Smooth muscle cell of the coronary artery (primary cell): ENCODE results near the gene OR2M2. TPM values are rescaled to one million over a fixed set of nuclear protein-coding genes. Genes with fewer than 3 reads are reported as not detected.

Source experiments
- total RNA-seq: library from RNA; depleted of rRNA; stranded (reverse); fragments of >200 nt; gene quantifications from 2 replicates; pipeline ENCODE4 v1.2.3, GENCODE V29; 2014; ENCODE audit warnings: low replicate concordance

The OR2M2 gene, protein sequence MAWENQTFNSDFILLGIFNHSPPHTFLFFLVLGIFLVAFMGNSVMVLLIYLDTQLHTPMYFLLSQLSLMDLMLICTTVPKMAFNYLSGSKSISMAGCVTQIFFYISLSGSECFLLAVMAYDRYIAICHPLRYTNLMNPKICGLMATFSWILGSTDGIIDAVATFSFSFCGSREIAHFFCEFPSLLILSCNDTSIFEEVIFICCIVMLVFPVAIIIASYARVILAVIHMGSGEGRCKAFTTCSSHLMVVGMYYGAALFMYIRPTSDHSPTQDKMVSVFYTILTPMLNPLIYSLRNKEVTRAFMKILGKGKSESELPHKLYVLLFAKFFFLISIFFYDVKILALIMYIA
- total RNA-seq = not detected in 2 replicates

GRCh38 chr1:248174521-248174920 is at the start of gene OR2M2:
OR2M2 (plus strand) TSS chr1:248174821; CDS start chr1:248179986, 5,165 bp downstream.

GRCh38 chr1:248144513-248145198 is 30.0 kb upstream of the OR2M2 start, which contains the start of gene OR2M5:
OR2M5 (plus strand) TSS chr1:248145148; CDS start chr1:248145148, 0 bp downstream.

GRCh38 chr1:248196965-248197364 is 22.3 kb downstream of the OR2M2 start, which contains the start of gene OR2M3:
OR2M3 (plus strand) TSS chr1:248197265; CDS start chr1:248203068, 5,803 bp downstream.

Other genes with a start within 250 kb of the OR2M2 start
- not detected in 2 replicates for gene OR2AJ1, start 249.9 kb upstream of the OR2M2 start, total RNA-seq
- gene OR2L8, start 226.0 kb upstream of the OR2M2 start, total RNA-seq = not detected in 2 replicates
- gene OR2AK2, start 209.6 kb upstream of the OR2M2 start, total RNA-seq = not detected in 2 replicates
- not detected in 2 replicates for gene OR2L5, start 161.2 kb upstream of the OR2M2 start, total RNA-seq
- not detected in 2 replicates for gene OR2L2, start 144.8 kb upstream of the OR2M2 start, total RNA-seq
- gene OR2L3, start 128.0 kb upstream of the OR2M2 start, total RNA-seq = not detected in 2 replicates
- gene OR2L13, start 79.6 kb upstream of the OR2M2 start, total RNA-seq = not detected in 2 replicates
- not detected in 2 replicates for gene OR2M5, start 29.7 kb upstream of the OR2M2 start, total RNA-seq
- not detected in 2 replicates for gene OR2M3, start 22.4 kb downstream of the OR2M2 start, total RNA-seq
- not detected in 2 replicates for gene OR2M4, start 56.6 kb downstream of the OR2M2 start, total RNA-seq
- not detected in 2 replicates for gene OR2T33, start 103.2 kb downstream of the OR2M2 start, total RNA-seq
- gene OR2T12, start 128.6 kb downstream of the OR2M2 start, total RNA-seq = not detected in 2 replicates
- gene OR2M7, start 149.7 kb downstream of the OR2M2 start, total RNA-seq = not detected in 2 replicates
- not detected in 2 replicates for gene OR14C36, start 174.0 kb downstream of the OR2M2 start, total RNA-seq
- gene OR2T4, start 186.8 kb downstream of the OR2M2 start, total RNA-seq = not detected in 2 replicates
- not detected in 2 replicates for gene OR2T6, start 200.9 kb downstream of the OR2M2 start, total RNA-seq
- not detected in 2 replicates for gene OR2T1, start 228.2 kb downstream of the OR2M2 start, total RNA-seq